Keratinocyte (primary cell): ENCODE measurements around the gene FAM120AOS. TPM values are rescaled to one million over a fixed set of nuclear protein-coding genes. Genes with fewer than 3 reads are reported as not detected.

Experiments
- DNase-seq: peaks from one replicate; pipeline ENCODE4 v3.0.0-alpha.2; 2011; ENCODE audit warnings: low read depth, missing footprints, low spot score
- FAIRE-seq: peaks from 2 replicates; lab custom pipeline; 2011; peaks lifted over from hg19 to GRCh38; lab: Jason Lieb, UNC
- H2AFZ ChIP-seq: 2 replicates; pipeline ENCODE4 v1.6.0; 2012; ENCODE audit warnings: low read length, control low read depth, inconsistent platforms; ENCODE audit not compliant: control insufficient read depth
- H3K27ac ChIP-seq: 2 replicates; pipeline ENCODE4 v1.5.1; 2011; ENCODE audit warnings: low read length; ENCODE audit not compliant: control insufficient read depth, insufficient read depth
- H3K27me3 ChIP-seq: 3 replicates; pipeline ENCODE4 v1.6.0; 2011; ENCODE audit warnings: low read length; ENCODE audit not compliant: control insufficient read depth, insufficient read depth; ENCODE audit errors: extremely low read depth
- H3K36me3 ChIP-seq, 2 experiments: 2 replicates in 1 of 2; 3 replicates in 1 of 2; pipeline ENCODE4 v1.5.1; 2011; ENCODE audit warnings: low read length in 2 of 2, mild to moderate bottlenecking in 1 of 2; ENCODE audit not compliant: control insufficient read depth in 2 of 2, insufficient read depth in 2 of 2; ENCODE audit errors: extremely low read depth in 1 of 2
- H3K4me1 ChIP-seq: 3 replicates; pipeline ENCODE4 v1.5.1; 2011; ENCODE audit warnings: low read length; ENCODE audit not compliant: control insufficient read depth, insufficient read depth; ENCODE audit errors: extremely low read depth
- H3K4me2 ChIP-seq: 3 replicates; pipeline ENCODE4 v1.6.0; 2011; ENCODE audit warnings: low read depth, low read length; ENCODE audit not compliant: control insufficient read depth, insufficient read depth; ENCODE audit errors: extremely low read depth
- H3K4me3 ChIP-seq, 3 experiments: fragments of 200-600 bp in 1 of 3; sonication (generic) in 1 of 3; 2 replicates in 2 of 3; 3 replicates in 1 of 3; pipeline ENCODE4 v1.5.1; 2011 to 2016; ENCODE audit warnings: low read length in 3 of 3, mild to moderate bottlenecking in 3 of 3, control low read depth in 2 of 3, inconsistent platforms in 1 of 3, low read depth in 1 of 3, mixed read lengths in 1 of 3, mixed run types in 1 of 3, moderate library complexity in 1 of 3; ENCODE audit not compliant: control insufficient read depth in 2 of 3, insufficient read depth in 2 of 3; ENCODE audit errors: extremely low read depth in 1 of 3
- H3K79me2 ChIP-seq: 2 replicates; pipeline ENCODE4 v1.6.0; 2012; ENCODE audit warnings: low read length; ENCODE audit not compliant: control insufficient read depth, insufficient read depth
- H3K9ac ChIP-seq: 3 replicates; pipeline ENCODE4 v1.6.0; 2011; ENCODE audit warnings: low read length; ENCODE audit not compliant: control insufficient read depth, insufficient read depth; ENCODE audit errors: extremely low read depth
- H3K9me1 ChIP-seq: 3 replicates; pipeline ENCODE4 v1.6.0; 2011; ENCODE audit warnings: low read length; ENCODE audit not compliant: control insufficient read depth, insufficient read depth; ENCODE audit errors: extremely low read depth
- H3K9me3 ChIP-seq: 2 replicates; pipeline ENCODE4 v1.5.1; 2012; ENCODE audit warnings: low read depth, low read length; ENCODE audit not compliant: control insufficient read depth
- H4K20me1 ChIP-seq: 3 replicates; pipeline ENCODE4 v1.6.0; 2011; ENCODE audit warnings: low read length; ENCODE audit not compliant: control insufficient read depth, insufficient read depth; ENCODE audit errors: extremely low read depth
- EZH2 ChIP-seq: IDR thresholded peaks from one replicate; pipeline ENCODE4 v1.6.1; 2012; ENCODE audit warnings: inconsistent platforms, mild to moderate bottlenecking, low read length, moderate library complexity
- dilution Hi-C: fragments of 300-500 bp; cut with MboI; formaldehyde crosslinking; loops from one replicate; pipeline ENCODE4 v1.7.0; 2020; ENCODE audit warnings: low sequenced_read_pairs; ENCODE audit not compliant: extremely low pct_ligation_motif_present
- polyA plus RNA-seq, 5 experiments: library from polyadenylated mRNA; depleted of rRNA in 3 of 5; stranded (reverse) in 3 of 5; stranded (forward) in 1 of 5; unstranded in 1 of 5; fragments of >200 nt; gene quantifications; 1 replicate in 1 of 5; 2 replicates in 3 of 5; 3 replicates in 1 of 5; pipeline versions ENCODE4 v1.2.1 to v1.2.3, GENCODE V29; 2011 to 2012; ENCODE audit warnings: missing spikeins in 2 of 5, low read depth in 1 of 5, low replicate concordance in 1 of 5
- TF ChIP-seq, protein P1 (sequence below), 3 experiments: IDR thresholded peaks in 1 of 3; conservative IDR thresholded peaks in 1 of 3; optimal IDR thresholded peaks in 1 of 3; 2 replicates in 2 of 3; 3 replicates in 1 of 3; pipeline versions ENCODE3 to v1.5.1; 2011; ENCODE audit warnings: low read length in 3 of 3, mild to moderate bottlenecking in 3 of 3, moderate library complexity in 2 of 3, control low read depth in 1 of 3, inconsistent platforms in 1 of 3; ENCODE audit not compliant: insufficient read depth in 2 of 3; ENCODE audit errors: extremely low read depth in 1 of 3

Gene FAM120AOS
- polyA plus RNA-seq, 1 donor (not counting 4 experiments of a cell fraction or from before 2014, with no cell fraction given): 18.6 TPM

DNA sequence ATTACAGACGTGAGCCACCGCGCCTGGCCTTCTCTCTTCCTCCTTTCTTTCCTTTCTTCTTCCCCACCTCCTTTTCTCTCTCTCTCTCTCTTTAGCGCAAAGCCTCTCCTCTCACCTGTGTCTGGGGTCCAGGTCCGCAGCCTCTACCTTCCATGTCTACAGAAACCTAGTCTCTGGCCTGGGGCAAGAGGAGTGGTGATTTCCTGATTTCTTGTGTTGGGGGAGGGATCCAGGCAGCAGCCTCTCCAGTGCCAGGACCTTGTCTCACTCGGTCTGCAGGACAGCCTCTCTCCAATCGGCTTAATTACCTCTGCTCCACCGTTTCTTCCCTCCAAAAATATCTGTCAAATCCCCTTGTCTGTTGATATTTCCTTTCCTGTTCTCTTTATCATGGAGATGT lies 18.0 kb downstream of the FAM120AOS start:
- Histone ChIP-seq H3K4me2 (no peak overlapping the region), H3K36me3 (no peaks in the 10 kb centered on the region), H4K20me1 (no peaks in the 10 kb centered on the region), H3K9me3 (no peaks in the 10 kb centered on the region), H3K4me1 (no peaks in the 10 kb centered on the region), H2AFZ (no peak overlapping the region), H3K9me1 (no peaks in the 10 kb centered on the region), H3K4me3 (no peak overlapping the region), H3K9ac (no peak overlapping the region), H3K27ac (no peak overlapping the region), H3K79me2 (no peaks in the 10 kb centered on the region), H3K27me3 (no peaks in the 10 kb centered on the region)
- dilution Hi-C loops: no loop called here
- TF ChIP-seq, protein P1, sequence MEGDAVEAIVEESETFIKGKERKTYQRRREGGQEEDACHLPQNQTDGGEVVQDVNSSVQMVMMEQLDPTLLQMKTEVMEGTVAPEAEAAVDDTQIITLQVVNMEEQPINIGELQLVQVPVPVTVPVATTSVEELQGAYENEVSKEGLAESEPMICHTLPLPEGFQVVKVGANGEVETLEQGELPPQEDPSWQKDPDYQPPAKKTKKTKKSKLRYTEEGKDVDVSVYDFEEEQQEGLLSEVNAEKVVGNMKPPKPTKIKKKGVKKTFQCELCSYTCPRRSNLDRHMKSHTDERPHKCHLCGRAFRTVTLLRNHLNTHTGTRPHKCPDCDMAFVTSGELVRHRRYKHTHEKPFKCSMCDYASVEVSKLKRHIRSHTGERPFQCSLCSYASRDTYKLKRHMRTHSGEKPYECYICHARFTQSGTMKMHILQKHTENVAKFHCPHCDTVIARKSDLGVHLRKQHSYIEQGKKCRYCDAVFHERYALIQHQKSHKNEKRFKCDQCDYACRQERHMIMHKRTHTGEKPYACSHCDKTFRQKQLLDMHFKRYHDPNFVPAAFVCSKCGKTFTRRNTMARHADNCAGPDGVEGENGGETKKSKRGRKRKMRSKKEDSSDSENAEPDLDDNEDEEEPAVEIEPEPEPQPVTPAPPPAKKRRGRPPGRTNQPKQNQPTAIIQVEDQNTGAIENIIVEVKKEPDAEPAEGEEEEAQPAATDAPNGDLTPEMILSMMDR (optimal IDR thresholded peaks at IDR 0.05 in 1 of 3, IDR thresholded peaks at IDR 0.05 in 1 of 3, conservative IDR thresholded peaks at IDR 0.05 in 1 of 3; ENCODE audit: extremely low read depth in 1 of 3, insufficient read depth in 2 of 3, low read length in 3 of 3): no peak
- no peak for TF ChIP-seq EZH2
- DNase-seq: no peak
- no peak for FAIRE-seq

DNA sequence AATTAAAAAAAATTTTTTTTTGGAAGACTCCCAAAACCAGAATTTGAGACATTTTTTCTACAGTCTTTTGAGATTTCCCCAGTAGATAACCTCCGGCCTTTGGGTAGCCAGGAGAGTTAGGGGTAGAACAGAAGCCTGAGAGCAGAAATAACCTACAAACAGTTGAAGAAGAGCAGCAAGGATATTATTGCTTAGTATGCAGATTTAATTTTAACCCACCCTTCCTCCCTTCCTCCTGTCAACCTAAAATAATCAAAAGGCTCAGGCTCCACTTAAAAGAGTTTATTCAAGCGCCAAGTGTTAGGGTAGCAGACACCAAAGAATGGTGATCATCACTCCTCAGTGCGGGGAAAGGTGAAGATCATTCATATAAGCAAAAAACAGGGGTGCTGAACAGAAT lies 19.3 kb downstream of the FAM120AOS start:
- Histone ChIP-seq H2AFZ (no peak overlapping the region), H3K9me3 (no peaks in the 10 kb centered on the region), H3K36me3 (no peaks in the 10 kb centered on the region), H3K27me3 (no peaks in the 10 kb centered on the region), H3K79me2 (no peaks in the 10 kb centered on the region), H3K4me2 (no peak overlapping the region), H3K9me1 (no peaks in the 10 kb centered on the region), H3K27ac (no peak overlapping the region), H4K20me1 (no peaks in the 10 kb centered on the region), H3K4me1 (no peaks in the 10 kb centered on the region), H3K9ac (no peak overlapping the region), H3K4me3 (no peak overlapping the region)
- FAIRE-seq (no peak), DNase-seq (no peak)
- TF ChIP-seq, protein P1 (optimal IDR thresholded peaks at IDR 0.05 in 1 of 3, IDR thresholded peaks at IDR 0.05 in 1 of 3, conservative IDR thresholded peaks at IDR 0.05 in 1 of 3; ENCODE audit: extremely low read depth in 1 of 3, insufficient read depth in 2 of 3, low read length in 3 of 3): no peak
- TF ChIP-seq EZH2: no peak
- dilution Hi-C loops: no loop called here
